Kidney tubule cell (primary cell): ENCODE data around the gene CEMIP2.

Experiments
- DNase-seq: peaks from one replicate; pipeline ENCODE4 v3.0.0-alpha.2; 2018; ENCODE audit warnings: low spot score

CEMIP2 gene

GRCh38 chr9:71746023-71746757 is 22.1 kb downstream of the CEMIP2 start:
- DNase-seq = no peak

- DNase-seq = no peak
Measured at GRCh38 chr9:71744754-71745521, 23.4 kb downstream of the CEMIP2 start.

- DNase-seq = no peak
Measured at GRCh38 chr9:71743882-71744281, 24.4 kb downstream of the CEMIP2 start.

GRCh38 chr9:71743217-71743705 is 25.1 kb downstream of the CEMIP2 start:
- DNase-seq = no peak

GRCh38 chr9:71742703-71743102 is 25.6 kb downstream of the CEMIP2 start:
- no peak for DNase-seq

GRCh38 chr9:71741926-71742648 is 26.2 kb downstream of the CEMIP2 start:
- no peak for DNase-seq

GRCh38 chr9:71740199-71740598 is 28.1 kb downstream of the CEMIP2 start:
- peak; percentile 76 for DNase-seq

GRCh38 chr9:71737455-71737854 is 30.9 kb downstream of the CEMIP2 start:
- peak; percentile 34 for DNase-seq

- DNase-seq = no peak
Measured at GRCh38 chr9:71736236-71736635, 32.1 kb downstream of the CEMIP2 start.

GRCh38 chr9:71734950-71735349 is 33.4 kb downstream of the CEMIP2 start:
- DNase-seq = no peak

GRCh38 chr9:71733176-71733575 is 35.1 kb downstream of the CEMIP2 start:
- DNase-seq = no peak

GRCh38 chr9:71729816-71730526 is 38.3 kb downstream of the CEMIP2 start:
- DNase-seq = no peak

- DNase-seq = no peak
Measured at GRCh38 chr9:71726723-71727122, 41.6 kb downstream of the CEMIP2 start.

GRCh38 chr9:71725590-71726338 is 42.5 kb downstream of the CEMIP2 start:
- peak; percentile 60 for DNase-seq

GRCh38 chr9:71721855-71722254 is 46.5 kb downstream of the CEMIP2 start:
- DNase-seq = no peak

- no peak for DNase-seq
Measured at GRCh38 chr9:71719562-71719961, 48.8 kb downstream of the CEMIP2 start.

- no peak for DNase-seq
Measured at GRCh38 chr9:71719088-71719487, 49.2 kb downstream of the CEMIP2 start.

- no peak for DNase-seq
Measured at GRCh38 chr9:71716138-71716909, 52.0 kb downstream of the CEMIP2 start.

GRCh38 chr9:71710856-71711255 is 57.5 kb downstream of the CEMIP2 start:
- no peak for DNase-seq

- no peak for DNase-seq
Measured at GRCh38 chr9:71710201-71710600, 58.1 kb downstream of the CEMIP2 start.
